ENCODE data around the gene SSU72. TPM values are rescaled to one million over a fixed set of nuclear protein-coding genes. Genes with fewer than 3 reads are reported as not detected.

Gene SSU72
- total RNA-seq, 3 donors from 2014 or later: 117 to 123 (median 120) TPM

DNA sequence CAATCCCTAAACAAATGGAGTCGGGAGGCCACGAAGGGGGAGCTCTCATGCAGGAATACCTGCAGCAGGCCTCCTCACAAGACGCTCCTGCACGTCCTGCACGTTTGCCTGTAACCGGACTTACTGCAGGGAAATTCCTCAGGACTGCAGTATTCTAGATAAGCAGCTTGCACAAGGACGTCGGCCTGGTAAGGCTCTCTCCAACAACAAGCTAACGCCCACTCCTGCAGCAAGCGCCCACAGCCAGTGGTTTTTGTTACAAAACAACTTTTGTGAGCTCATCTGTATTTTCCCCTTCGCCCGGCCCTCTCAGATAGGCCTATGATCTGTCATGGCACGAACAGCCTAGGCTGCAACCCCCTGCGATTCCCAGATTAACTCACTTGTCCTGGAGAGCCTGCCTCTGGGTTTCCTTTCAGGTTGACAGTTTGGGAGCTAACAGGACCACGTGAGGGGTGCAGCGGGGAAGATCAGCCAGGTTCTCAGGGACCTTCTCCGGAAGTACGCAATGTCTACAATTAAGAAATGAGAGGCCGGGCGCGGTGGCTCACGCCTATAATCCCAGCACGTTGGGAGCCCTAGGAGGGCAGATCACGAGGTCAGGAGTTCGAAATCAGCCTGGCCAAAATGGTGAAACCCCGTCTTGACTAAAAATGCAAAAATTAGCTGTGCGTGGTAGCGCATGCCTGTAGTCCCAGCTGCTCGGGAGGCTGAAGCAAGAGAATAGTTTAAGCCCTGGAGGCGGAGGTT, 39.7 kb upstream of the SSU72 start:
- peaks cover 23% of the 10 kb centered on the region for H3K4me1 ChIP-seq (ENCODE audit: low read depth)
- H3K36me3 ChIP-seq (ENCODE audit: low read depth): no peaks in the 10 kb centered on the region
- no peaks in the 10 kb centered on the region for H3K9me3 ChIP-seq
- DNase-seq (peak; percentile 55 to 75 (median 61)), ATAC-seq (peak; percentile 14)
- TF ChIP-seq, protein P1, sequence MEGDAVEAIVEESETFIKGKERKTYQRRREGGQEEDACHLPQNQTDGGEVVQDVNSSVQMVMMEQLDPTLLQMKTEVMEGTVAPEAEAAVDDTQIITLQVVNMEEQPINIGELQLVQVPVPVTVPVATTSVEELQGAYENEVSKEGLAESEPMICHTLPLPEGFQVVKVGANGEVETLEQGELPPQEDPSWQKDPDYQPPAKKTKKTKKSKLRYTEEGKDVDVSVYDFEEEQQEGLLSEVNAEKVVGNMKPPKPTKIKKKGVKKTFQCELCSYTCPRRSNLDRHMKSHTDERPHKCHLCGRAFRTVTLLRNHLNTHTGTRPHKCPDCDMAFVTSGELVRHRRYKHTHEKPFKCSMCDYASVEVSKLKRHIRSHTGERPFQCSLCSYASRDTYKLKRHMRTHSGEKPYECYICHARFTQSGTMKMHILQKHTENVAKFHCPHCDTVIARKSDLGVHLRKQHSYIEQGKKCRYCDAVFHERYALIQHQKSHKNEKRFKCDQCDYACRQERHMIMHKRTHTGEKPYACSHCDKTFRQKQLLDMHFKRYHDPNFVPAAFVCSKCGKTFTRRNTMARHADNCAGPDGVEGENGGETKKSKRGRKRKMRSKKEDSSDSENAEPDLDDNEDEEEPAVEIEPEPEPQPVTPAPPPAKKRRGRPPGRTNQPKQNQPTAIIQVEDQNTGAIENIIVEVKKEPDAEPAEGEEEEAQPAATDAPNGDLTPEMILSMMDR (IDR thresholded peaks at IDR 0.05): no peak
- intact Hi-C loops (cut with DNase I, micrococcal nuclease): no loop called here
- H3K4me3 ChIP-seq: peak overlapping the region; percentile 80

DNA sequence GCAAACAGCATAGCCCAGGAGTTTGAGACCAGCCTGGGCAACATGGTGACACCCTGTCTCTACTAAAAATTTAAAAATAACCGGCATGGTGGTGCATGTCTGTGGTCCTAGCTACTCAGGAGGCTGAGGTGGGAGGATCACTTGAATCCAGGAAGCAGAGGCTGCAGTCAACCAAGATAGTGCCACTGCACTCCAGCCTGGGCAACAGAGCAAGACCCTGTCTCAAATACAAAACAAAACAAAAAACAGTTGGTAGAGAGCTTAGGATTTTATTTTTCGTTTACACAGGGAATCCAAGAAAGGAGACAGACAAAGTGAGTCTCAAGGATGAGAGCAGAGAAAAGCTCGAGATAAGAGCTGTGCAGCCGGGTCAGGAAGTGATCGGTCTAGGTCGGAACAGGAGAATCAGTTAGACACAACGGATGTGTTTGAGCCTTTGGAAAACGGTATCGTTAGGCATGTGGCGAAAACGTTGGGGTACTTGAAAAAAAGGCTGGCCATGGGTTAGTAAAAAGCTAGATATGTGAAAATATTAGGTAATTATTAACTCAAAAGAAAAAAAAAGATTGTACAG, 38.9 kb upstream of the SSU72 start:
- no peaks in the 10 kb centered on the region for H3K36me3 ChIP-seq (ENCODE audit: low read depth)
- H3K4me3 ChIP-seq: no peak overlapping the region
- H3K4me1 ChIP-seq (ENCODE audit: low read depth): peaks cover 23% of the 10 kb centered on the region
- intact Hi-C loops (cut with DNase I, micrococcal nuclease): no loop called here
- ATAC-seq: no peak
- H3K9me3 ChIP-seq: no peaks in the 10 kb centered on the region
- DNase-seq: no peak
- TF ChIP-seq, protein P1 (IDR thresholded peaks at IDR 0.05): no peak

DNA sequence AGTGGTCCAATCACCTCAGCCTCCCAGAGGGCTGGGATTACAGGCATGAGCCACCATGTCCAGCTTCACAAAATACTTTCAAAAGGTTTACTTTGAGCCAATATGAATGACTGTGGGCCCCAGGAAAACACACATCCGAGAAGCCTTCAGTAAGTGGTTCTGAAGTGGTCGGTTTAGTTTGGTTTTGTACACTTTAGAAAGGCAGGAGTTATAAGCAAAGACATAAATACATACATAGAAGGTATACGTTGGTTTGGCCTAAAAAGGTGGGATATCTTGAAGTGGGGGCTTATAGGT, 37.4 kb upstream of the SSU72 start:
- Histone ChIP-seq H3K4me3 (no peak overlapping the region), H3K9me3 (no peaks in the 10 kb centered on the region), H3K36me3 (ENCODE audit: low read depth) (no peaks in the 10 kb centered on the region), H3K4me1 (ENCODE audit: low read depth) (peaks cover 20% of the 10 kb centered on the region)
- DNase-seq (no peak), ATAC-seq (no peak)
- TF ChIP-seq, protein P1 (IDR thresholded peaks at IDR 0.05): no peak
- intact Hi-C loops (cut with DNase I, micrococcal nuclease): no loop called here

DNA sequence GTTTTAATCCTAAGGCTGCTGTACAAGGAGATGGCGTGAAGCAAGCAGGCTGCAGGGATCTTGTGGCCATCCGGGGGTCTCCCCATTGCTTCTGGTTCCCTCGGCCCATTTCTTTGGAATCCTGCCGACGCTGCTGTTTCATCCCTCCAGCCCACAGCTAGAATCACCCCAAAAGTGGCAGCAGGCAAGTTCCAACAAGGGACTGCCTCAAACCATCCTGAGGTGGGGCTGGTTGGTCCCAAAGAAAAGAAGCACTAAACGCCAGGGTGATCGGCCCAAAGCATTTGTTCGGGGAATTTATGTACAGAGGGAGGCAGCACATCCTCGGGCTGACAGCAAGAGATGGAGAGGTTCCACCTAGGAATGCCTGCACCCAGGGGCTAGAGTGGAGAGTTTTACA, 36.1 kb upstream of the SSU72 start:
- Histone ChIP-seq H3K9me3 (no peaks in the 10 kb centered on the region), H3K4me3 (no peak overlapping the region), H3K36me3 (ENCODE audit: low read depth) (no peaks in the 10 kb centered on the region), H3K4me1 (ENCODE audit: low read depth) (peaks cover 11% of the 10 kb centered on the region)
- TF ChIP-seq, protein P1 (IDR thresholded peaks at IDR 0.05): no peak
- DNase-seq (peak in 1 of 3 donors; percentile 24), ATAC-seq (no peak)
- intact Hi-C loops (cut with DNase I, micrococcal nuclease): no loop called here

DNA sequence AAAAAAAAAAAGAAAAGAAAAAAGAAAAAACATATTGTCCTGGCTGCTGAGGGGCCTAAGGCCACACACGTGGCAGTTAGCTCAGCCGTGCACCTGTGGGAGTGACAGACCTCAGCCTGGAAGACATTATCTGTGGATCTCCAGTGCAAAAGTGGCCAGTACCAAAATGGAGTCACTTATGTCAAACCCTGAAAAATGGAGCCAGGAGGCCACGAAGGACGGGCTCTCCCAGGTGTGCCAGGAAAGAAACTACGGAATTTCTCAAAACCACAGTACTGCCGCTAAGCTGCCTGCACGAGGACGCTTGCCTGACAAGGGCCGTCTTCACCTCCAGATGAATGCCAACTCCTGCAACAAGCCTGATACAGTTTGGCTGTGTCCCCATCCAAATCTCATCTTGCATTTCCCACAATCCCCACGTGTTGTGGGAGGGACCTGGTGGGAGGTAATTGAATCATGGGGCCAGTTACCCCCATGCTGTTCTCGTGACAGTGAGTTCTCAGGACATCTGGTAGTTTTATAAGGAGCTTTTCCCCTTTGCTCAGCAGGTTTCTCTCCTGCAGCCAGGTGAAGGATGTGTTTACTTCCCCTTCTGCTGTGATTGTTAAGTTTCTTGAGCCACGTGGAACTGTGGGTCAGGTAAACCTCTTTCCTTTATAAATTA, 35.3 kb upstream of the SSU72 start:
- TF ChIP-seq, protein P1 (IDR thresholded peaks at IDR 0.05): no peak
- DNase-seq: peak in 1 of 3 donors; percentile 12
- Histone ChIP-seq H3K36me3 (ENCODE audit: low read depth) (no peaks in the 10 kb centered on the region), H3K9me3 (no peaks in the 10 kb centered on the region), H3K4me1 (ENCODE audit: low read depth) (peaks cover 11% of the 10 kb centered on the region), H3K4me3 (no peak overlapping the region)
- no peak for ATAC-seq
- intact Hi-C loops (cut with DNase I, micrococcal nuclease): no loop called here
